ENCODE measurements around the gene KDM2A.

GRCh38 chr11:67136156-67136555, 17.1 kb downstream of the KDM2A start:
- TF ChIP-seq, protein P1, sequence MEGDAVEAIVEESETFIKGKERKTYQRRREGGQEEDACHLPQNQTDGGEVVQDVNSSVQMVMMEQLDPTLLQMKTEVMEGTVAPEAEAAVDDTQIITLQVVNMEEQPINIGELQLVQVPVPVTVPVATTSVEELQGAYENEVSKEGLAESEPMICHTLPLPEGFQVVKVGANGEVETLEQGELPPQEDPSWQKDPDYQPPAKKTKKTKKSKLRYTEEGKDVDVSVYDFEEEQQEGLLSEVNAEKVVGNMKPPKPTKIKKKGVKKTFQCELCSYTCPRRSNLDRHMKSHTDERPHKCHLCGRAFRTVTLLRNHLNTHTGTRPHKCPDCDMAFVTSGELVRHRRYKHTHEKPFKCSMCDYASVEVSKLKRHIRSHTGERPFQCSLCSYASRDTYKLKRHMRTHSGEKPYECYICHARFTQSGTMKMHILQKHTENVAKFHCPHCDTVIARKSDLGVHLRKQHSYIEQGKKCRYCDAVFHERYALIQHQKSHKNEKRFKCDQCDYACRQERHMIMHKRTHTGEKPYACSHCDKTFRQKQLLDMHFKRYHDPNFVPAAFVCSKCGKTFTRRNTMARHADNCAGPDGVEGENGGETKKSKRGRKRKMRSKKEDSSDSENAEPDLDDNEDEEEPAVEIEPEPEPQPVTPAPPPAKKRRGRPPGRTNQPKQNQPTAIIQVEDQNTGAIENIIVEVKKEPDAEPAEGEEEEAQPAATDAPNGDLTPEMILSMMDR (IDR thresholded peaks at IDR 0.05 in 4 of 5, conservative IDR thresholded peaks at IDR 0.05 in 1 of 5), result no peak
- no peak for TF ChIP-seq POLR2A (IDR thresholded peaks at IDR 0.05)

All from gastrocnemius medialis (tissue), 4 donors.